CD1c-positive myeloid dendritic cell (primary cell): ENCODE measurements around the gene SPINK7.
A peak's percentile ranks its signal among the peaks of the same experiment; 100 is the strongest.

ENCODE experiments used
- DNase-seq: peaks from one replicate; pipeline ENCODE4 v3.0.0-alpha.2; 2016; ENCODE audit errors: extremely low spot score

Gene SPINK7

GRCh38 chr5:148343603-148344487 is 31.6 kb downstream of the SPINK7 start:
- peak; percentile 38 for DNase-seq

GRCh38 chr5:148347706-148348105 is 35.5 kb downstream of the SPINK7 start:
- no peak for DNase-seq

GRCh38 chr5:148352696-148353095 is 40.5 kb downstream of the SPINK7 start:
- DNase-seq = no peak

GRCh38 chr5:148353634-148354033 is 41.4 kb downstream of the SPINK7 start:
- no peak for DNase-seq

GRCh38 chr5:148364343-148364742 is 52.1 kb downstream of the SPINK7 start:
- no peak for DNase-seq
